Measurements from ENCODE around the gene NXPH2.

The NXPH2 gene

GRCh38 chr2:138718405-138718804 lies 61.8 kb downstream of the NXPH2 start:
- intact Hi-C loops (cut with DNase I) = no loop called here
- no peak for DNase-seq

- intact Hi-C loops (cut with DNase I) = no loop called here
Observed at GRCh38 chr2:138716183-138716582, 64.0 kb downstream of the NXPH2 start.

GRCh38 chr2:138713504-138713903 lies 66.7 kb downstream of the NXPH2 start:
- intact Hi-C loops (cut with DNase I) = no loop called here
- DNase-seq = no peak

More at GRCh38 chr2:138716183-138716582, 64.0 kb downstream of the NXPH2 start:
- no peak for DNase-seq

- DNase-seq = no peak
- intact Hi-C loops (cut with DNase I) = no loop called here
Observed at GRCh38 chr2:138713069-138713496, 67.1 kb downstream of the NXPH2 start.

- intact Hi-C loops (cut with DNase I) = no loop called here
- DNase-seq = no peak
Observed at GRCh38 chr2:138712212-138712979, 67.8 kb downstream of the NXPH2 start.

GRCh38 chr2:138711812-138712211 lies 68.4 kb downstream of the NXPH2 start:
- no peak for DNase-seq
- intact Hi-C loops (cut with DNase I) = no loop called here

- intact Hi-C loops (cut with DNase I) = no loop called here
- DNase-seq = peak in 1 of 42 donors; percentile 8
Observed at GRCh38 chr2:138708682-138709241, 71.4 kb downstream of the NXPH2 start.

- no peak for DNase-seq
- intact Hi-C loops (cut with DNase I) = no loop called here
Observed at GRCh38 chr2:138707392-138708074, 72.7 kb downstream of the NXPH2 start.

GRCh38 chr2:138703242-138703641 lies 76.9 kb downstream of the NXPH2 start:
- intact Hi-C loops (cut with DNase I) = no loop called here
- DNase-seq = no peak

GRCh38 chr2:138700716-138701115 lies 79.5 kb downstream of the NXPH2 start:
- no peak for DNase-seq
- intact Hi-C loops (cut with DNase I) = no loop called here

- intact Hi-C loops (cut with DNase I) = no loop called here
- no peak for DNase-seq
Observed at GRCh38 chr2:138699421-138699820, 80.8 kb downstream of the NXPH2 start.

GRCh38 chr2:138698428-138698827 lies 81.8 kb downstream of the NXPH2 start:
- intact Hi-C loops (cut with DNase I) = no loop called here
- no peak for DNase-seq

GRCh38 chr2:138691667-138692066 lies 88.5 kb downstream of the NXPH2 start:
- intact Hi-C loops (cut with DNase I) = no loop called here
- DNase-seq = no peak

GRCh38 chr2:138689705-138690104 lies 90.5 kb downstream of the NXPH2 start:
- intact Hi-C loops (cut with DNase I) = no loop called here

GRCh38 chr2:138682163-138682562 lies 98.0 kb downstream of the NXPH2 start:
- intact Hi-C loops (cut with DNase I) = no loop called here
- no peak for DNase-seq

More at GRCh38 chr2:138689705-138690104, 90.5 kb downstream of the NXPH2 start:
- DNase-seq = peak in 4 of 42 donors; percentile 7 to 20 (median 10)

GRCh38 chr2:138677221-138677620 lies 103.0 kb downstream of the NXPH2 start:
- intact Hi-C loops (cut with DNase I) = no loop called here
- DNase-seq = no peak

- DNase-seq = no peak
- intact Hi-C loops (cut with DNase I) = no loop called here
Observed at GRCh38 chr2:138676619-138677021, 103.6 kb downstream of the NXPH2 start.

GRCh38 chr2:138671566-138671965 lies 108.6 kb downstream of the NXPH2 start:
- intact Hi-C loops (cut with DNase I) = no loop called here
- no peak for DNase-seq

- DNase-seq = no peak
- intact Hi-C loops (cut with DNase I) = no loop called here
Observed at GRCh38 chr2:138670734-138671133, 109.5 kb downstream of the NXPH2 start.

- intact Hi-C loops (cut with DNase I) = no loop called here
- DNase-seq = no peak
Observed at GRCh38 chr2:138665937-138666336, 114.3 kb downstream of the NXPH2 start.
